Naive thymus-derived CD4-positive, alpha-beta T cell (primary cell): ENCODE measurements around the gene CSTF1. TPM values are rescaled to one million over a fixed set of nuclear protein-coding genes. Genes with fewer than 3 reads are reported as not detected.

ENCODE experiments used
- ATAC-seq: fragments of 150-1000 bp; cut with Tn5 transposase; 2 replicates; pipeline ENCODE4 v1.10.0; 2021; ENCODE audit warnings: mild to moderate bottlenecking, moderate library complexity
- CTCF ChIA-PET: fragments of 350-600 bp; sonication (Branson Sonifier 250); formaldehyde crosslinking; loops from one replicate; lab custom pipeline; 2021; ENCODE audit warnings: antibody characterized with exemption; lab: Charles Lee
- POLR2A ChIA-PET: fragments of 350-600 bp; sonication (Branson Sonifier 250); formaldehyde crosslinking; loops from one replicate; lab custom pipeline; 2021; ENCODE audit warnings: antibody characterized with exemption, inconsistent platforms; lab: Charles Lee
- DNase-seq, 9 donors: peaks; one replicate each; pipeline versions ENCODE4 v3.0.0 to v3.0.0-alpha.2; 2020 to 2022; ENCODE audit warnings: mixed read lengths in 1 of 9
- H3K27ac ChIP-seq: one replicate; pipeline ENCODE4 v1.7.0; 2013; ENCODE audit warnings: mild to moderate bottlenecking, low read depth, low read length, moderate library complexity
- H3K27me3 ChIP-seq, 2 donors: one replicate each; pipeline ENCODE4 v1.7.0; 2013; ENCODE audit warnings: low read length in 2 of 2, mild to moderate bottlenecking in 2 of 2, moderate library complexity in 2 of 2; ENCODE audit not compliant: control insufficient read depth in 2 of 2, insufficient read depth in 2 of 2
- H3K36me3 ChIP-seq, 3 experiments: 1 replicate in 2 of 3; 2 replicates in 1 of 3; pipeline ENCODE4 v1.7.0; 2013; ENCODE audit warnings: low read length in 3 of 3, mild to moderate bottlenecking in 3 of 3, moderate library complexity in 1 of 3; ENCODE audit not compliant: insufficient read depth in 3 of 3, control insufficient read depth in 2 of 3
- H3K4me1 ChIP-seq, 2 donors: one replicate each; pipeline ENCODE4 v1.7.0; 2013; ENCODE audit warnings: low read length in 2 of 2, mild to moderate bottlenecking in 2 of 2, moderate library complexity in 1 of 2; ENCODE audit not compliant: control insufficient read depth in 2 of 2, insufficient read depth in 2 of 2
- H3K4me3 ChIP-seq: 2 replicates; pipeline ENCODE4 v1.7.0; 2013; ENCODE audit warnings: mild to moderate bottlenecking, low read length
- H3K9me3 ChIP-seq, 3 experiments: 1 replicate in 2 of 3; 2 replicates in 1 of 3; pipeline ENCODE4 v1.7.0; 2013; ENCODE audit warnings: low read length in 3 of 3; ENCODE audit not compliant: control insufficient read depth in 2 of 3
- H3K27ac Mint-ChIP-seq, 9 donors: one replicate each; pipeline ENCODE4 v1.8.0; 2020 to 2022; ENCODE audit warnings: mixed read lengths in 9 of 9, mild to moderate bottlenecking in 8 of 9, moderate library complexity in 5 of 9, inconsistent platforms in 2 of 9
- H3K27me3 Mint-ChIP-seq, 5 donors: one replicate each; pipeline ENCODE4 v1.8.0; 2021 to 2022; ENCODE audit warnings: mixed read lengths in 5 of 5, mild to moderate bottlenecking in 1 of 5
- H3K36me3 Mint-ChIP-seq, 5 donors: one replicate each; pipeline ENCODE4 v1.8.0; 2020 to 2022; ENCODE audit warnings: mixed read lengths in 5 of 5, mild to moderate bottlenecking in 3 of 5, inconsistent platforms in 1 of 5
- H3K4me1 Mint-ChIP-seq, 7 donors: one replicate each; pipeline ENCODE4 v1.8.0; 2020 to 2022; ENCODE audit warnings: mixed read lengths in 7 of 7, mild to moderate bottlenecking in 3 of 7, inconsistent platforms in 1 of 7
- H3K4me3 Mint-ChIP-seq, 10 donors: one replicate each; pipeline ENCODE4 v1.8.0; 2020 to 2022; ENCODE audit warnings: mild to moderate bottlenecking in 10 of 10, mixed read lengths in 10 of 10, moderate library complexity in 6 of 10, inconsistent platforms in 2 of 10
- H3K9me3 Mint-ChIP-seq, 11 donors: one replicate each; pipeline ENCODE4 v1.8.0; 2020 to 2022; ENCODE audit warnings: mixed read lengths in 11 of 11, mild to moderate bottlenecking in 4 of 11, inconsistent platforms in 1 of 11, moderate library complexity in 1 of 11
- intact Hi-C, 2 donors: fragments of 100-400 bp; cut with micrococcal nuclease; formaldehyde crosslinking; loops; one replicate each; pipeline ENCODE4 v1.15.1; 2023
- polyA plus RNA-seq, 2 donors: library from polyadenylated mRNA; unstranded; fragments of 300-500 nt; fragmentation: Illumina TruSeq; gene quantifications; one replicate each; pipeline ENCODE4 v1.2.3, GENCODE V29; 2021
- total RNA-seq, 6 experiments: library from RNA in 5 of 6; stranded (reverse) in 5 of 6; gene quantifications; 1 replicate in 5 of 6; 2 replicates in 1 of 6; pipeline ENCODE4 v1.2.3 and lab custom pipeline; 2021 to 2026

CSTF1 gene
- total and polyA plus RNA-seq, 7 experiments from 2014 or later: 16.4 to 50.7 (median 35.9) TPM

DNA sequence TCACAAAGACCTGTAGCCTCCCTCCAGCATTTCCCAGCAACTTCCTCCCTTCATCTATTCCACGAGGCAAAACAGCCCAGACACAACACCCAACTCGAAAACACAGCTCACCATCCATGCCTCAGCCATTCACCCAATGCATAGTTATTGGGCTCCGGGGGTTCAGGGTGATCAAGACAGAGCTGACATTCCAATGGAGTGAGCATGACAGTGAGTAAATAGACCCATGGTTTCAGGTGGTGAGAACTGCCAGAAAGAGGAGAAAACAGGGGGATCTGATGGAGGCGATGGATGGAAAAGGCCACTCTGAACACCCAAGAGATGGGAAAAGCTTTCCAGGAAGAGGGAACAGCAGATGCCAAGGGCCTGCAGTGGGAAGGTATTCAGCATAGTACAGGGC lies 25.5 kb downstream of the CSTF1 start:
- Histone ChIP-seq H3K9me3 (no peaks in the 10 kb centered on the region), H3K27me3 (no peaks in the 10 kb centered on the region), H3K27ac (peak overlapping the region; percentile 78), H3K4me1 (peaks cover 53 to 87% of the 10 kb centered on the region in 2 donors), H3K4me3 (no peak overlapping the region), H3K36me3 (no peaks in the 10 kb centered on the region)
- ChIA-PET CTCF (interaction anchor here (1.4 to 3.2 kb wide), 2 partner anchors 8 to 11 kb away, joined by 4 to 10 read pairs; no protein-coding TSS in a partner anchor), POLR2A (interaction anchor here (0.9 to 2.9 kb wide), 7 partner anchors 9 to 58 kb away, joined by 3 to 22 read pairs (median 6); partner anchors contain the start of genes AURKA, CSTF1 and RTF2)
- ATAC-seq: no peak
- H3K36me3 Mint-ChIP-seq: peaks cover 0 to 32% (median 8%) of the 10 kb centered on the region in 5 donors
- intact Hi-C loops: loop anchor here in 1 of 2 donors (1.0 to 5.0 kb wide), 2 partner anchors 26 to 979 kb away; partner anchors contain the start of genes AURKA and CSTF1
- H3K27ac Mint-ChIP-seq: peak overlapping the region; percentile 85 to 98 (median 97)
- H3K27me3 Mint-ChIP-seq: no peaks in the 10 kb centered on the region
- DNase-seq: no peak
- peak overlapping the region; percentile 69 to 87 (median 82) for H3K4me3 Mint-ChIP-seq
- peaks cover 56 to 96% (median 87%) of the 10 kb centered on the region in 7 donors for H3K4me1 Mint-ChIP-seq
- H3K9me3 Mint-ChIP-seq: peaks cover 0 to 4% (median 0%) of the 10 kb centered on the region in 11 donors

GRCh38 chr20:56418385-56418861 lies 26.0 kb downstream of the CSTF1 start:
- Histone ChIP-seq H3K27me3 (no peaks in the 10 kb centered on the region), H3K9me3 (no peaks in the 10 kb centered on the region), H3K27ac (peak overlapping the region; percentile 78), H3K36me3 (no peaks in the 10 kb centered on the region), H3K4me3 (peak overlapping the region; percentile 1), H3K4me1 (peaks cover 52 to 90% of the 10 kb centered on the region in 2 donors)
- H3K36me3 Mint-ChIP-seq: peaks cover 0 to 29% (median 8%) of the 10 kb centered on the region in 5 donors
- intact Hi-C loops: loop anchor here in 1 of 2 donors (1.0 to 5.0 kb wide), 2 partner anchors 26 to 979 kb away; partner anchors contain the start of genes AURKA and CSTF1
- ChIA-PET POLR2A (interaction anchor here (0.7 to 2.9 kb wide), 11 partner anchors 9 to 980 kb away, joined by 3 to 22 read pairs (median 5); partner anchors contain the start of genes AURKA, CSTF1 and RTF2), CTCF (interaction anchor here (1.4 to 3.2 kb wide), 2 partner anchors 9 to 10 kb away, joined by 4 to 10 read pairs; no protein-coding TSS in a partner anchor)
- H3K4me1 Mint-ChIP-seq: peaks cover 55 to 95% (median 87%) of the 10 kb centered on the region in 7 donors
- H3K9me3 Mint-ChIP-seq: peaks cover 0 to 4% (median 0%) of the 10 kb centered on the region in 11 donors
- no peaks in the 10 kb centered on the region for H3K27me3 Mint-ChIP-seq
- H3K4me3 Mint-ChIP-seq: peak overlapping the region; percentile 69 to 87 (median 82)
- peak; percentile 63 for ATAC-seq
- H3K27ac Mint-ChIP-seq: peak overlapping the region; percentile 85 to 98 (median 97)
- peak in 7 of 9 donors; percentile 43 to 78 (median 49) for DNase-seq

GRCh38 chr20:56420028-56420427 lies 27.6 kb downstream of the CSTF1 start:
- peak overlapping the region in 8 of 9 donors; percentile 88 to 98 (median 96) for H3K27ac Mint-ChIP-seq
- no peak for ATAC-seq
- CTCF ChIA-PET: interaction anchor here (0.7 to 3.2 kb wide), 3 partner anchors 9 to 25 kb away, joined by 3 to 10 read pairs (median 3); no protein-coding TSS in a partner anchor

GRCh38 chr20:56420940-56421688 lies 28.7 kb downstream of the CSTF1 start:
- H3K36me3 Mint-ChIP-seq: peaks cover 0 to 20% (median 8%) of the 10 kb centered on the region in 5 donors
- H3K27ac ChIP-seq: peak overlapping the region; percentile 78

More at GRCh38 chr20:56420028-56420427, 27.6 kb downstream of the CSTF1 start:
- intact Hi-C loops: no loop called here
- Histone ChIP-seq H3K36me3 (no peaks in the 10 kb centered on the region), H3K9me3 (no peaks in the 10 kb centered on the region), H3K4me1 (peaks cover 36 to 77% of the 10 kb centered on the region in 2 donors), H3K4me3 (no peak overlapping the region), H3K27ac (peak overlapping the region; percentile 78), H3K27me3 (no peaks in the 10 kb centered on the region)
- peaks cover 0 to 21% (median 5%) of the 10 kb centered on the region in 5 donors for H3K36me3 Mint-ChIP-seq
- H3K4me1 Mint-ChIP-seq: peaks cover 48 to 84% (median 72%) of the 10 kb centered on the region in 7 donors
- H3K27me3 Mint-ChIP-seq: no peaks in the 10 kb centered on the region
- no peaks in the 10 kb centered on the region for H3K9me3 Mint-ChIP-seq
- POLR2A ChIA-PET: interaction anchor here (1.0 to 8.4 kb wide), 4 partner anchors 7 to 27 kb away, joined by 7 to 67 read pairs (median 15); partner anchors contain the start of genes AURKA, CASS4 and CSTF1
- no peak for DNase-seq
- peak overlapping the region in 3 of 10 donors; percentile 67 to 78 (median 72) for H3K4me3 Mint-ChIP-seq

DNA sequence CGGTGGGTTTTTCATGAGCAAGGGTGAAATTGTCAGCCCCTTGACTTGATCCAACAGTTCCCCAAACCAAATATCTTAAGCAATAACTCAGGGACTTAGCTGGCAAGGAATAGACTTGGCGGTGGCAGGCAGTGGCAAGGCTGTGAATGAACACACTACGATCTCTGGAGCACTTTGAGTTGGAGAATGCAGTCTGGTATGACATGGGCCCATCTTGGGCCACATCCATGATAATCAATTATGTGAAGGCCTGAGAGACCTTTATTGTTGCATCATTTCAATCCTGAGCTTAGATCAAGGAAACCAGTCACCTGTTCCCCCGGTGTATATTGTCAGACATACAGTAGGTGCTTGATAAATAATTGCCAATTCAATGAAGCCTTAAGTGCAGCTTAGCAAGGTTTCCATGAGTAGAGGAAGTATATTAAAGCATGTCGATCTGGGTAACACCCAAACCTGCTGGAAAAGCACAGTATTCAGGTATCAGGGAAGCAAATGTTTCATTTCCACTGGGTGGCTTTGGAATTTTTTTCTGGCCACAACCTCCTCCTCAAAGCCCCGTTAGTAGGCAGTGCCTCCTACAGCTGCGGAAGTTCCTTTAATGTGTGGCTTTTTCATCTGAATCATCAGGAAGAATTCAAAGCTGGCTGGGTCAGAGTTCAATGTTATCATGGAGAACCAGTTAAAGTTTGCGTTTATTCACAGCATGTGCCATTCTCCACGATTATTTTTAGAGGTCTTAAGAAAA lies 29.8 kb downstream of the CSTF1 start:
- POLR2A ChIA-PET: interaction anchor here (0.8 to 8.4 kb wide), 7 partner anchors 9 to 46 kb away, joined by 3 to 67 read pairs (median 5); partner anchors contain the start of genes CASS4 and RTF2
- Mint-ChIP-seq H3K4me3 (peak overlapping the region; percentile 11 to 78 (median 58)), H3K27ac (peak overlapping the region; percentile 50 to 98 (median 92)), H3K27me3 (no peaks in the 10 kb centered on the region), H3K4me1 (peaks cover 41 to 84% (median 64%) of the 10 kb centered on the region in 7 donors), H3K36me3 (peaks cover 0 to 17% (median 9%) of the 10 kb centered on the region in 5 donors), H3K9me3 (no peaks in the 10 kb centered on the region)
- no peak for DNase-seq
- H3K4me3 ChIP-seq: no peak overlapping the region
- intact Hi-C loops: loop anchor here (1.0 to 2.0 kb wide), 2 partner anchors 10 to 19 kb away; partner anchors contain the start of gene CASS4 (in 1 of the 2)
- no peaks in the 10 kb centered on the region for H3K27me3 ChIP-seq
- H3K9me3 ChIP-seq: no peaks in the 10 kb centered on the region
- H3K4me1 ChIP-seq: peaks cover 33 to 58% of the 10 kb centered on the region in 2 donors
- CTCF ChIA-PET: interaction anchor here (1.1 to 2.6 kb wide), 2 partner anchors 9 to 28 kb away, joined by 3 to 11 read pairs; partner anchors contain the start of gene CASS4
- ATAC-seq: no peak
- H3K27ac ChIP-seq: peak overlapping the region; percentile 36
- no peaks in the 10 kb centered on the region for H3K36me3 ChIP-seq

More at GRCh38 chr20:56420940-56421688, 28.7 kb downstream of the CSTF1 start:
- peak in 1 of 9 donors; percentile 20 for DNase-seq
- Mint-ChIP-seq H3K27ac (peak overlapping the region; percentile 50 to 98 (median 96)), H3K9me3 (no peaks in the 10 kb centered on the region), H3K27me3 (no peaks in the 10 kb centered on the region), H3K4me3 (peak overlapping the region; percentile 44 to 78 (median 68)), H3K4me1 (peaks cover 48 to 85% (median 71%) of the 10 kb centered on the region in 7 donors)
- ATAC-seq: no peak
- ChIA-PET CTCF (interaction anchor here (1.1 to 2.6 kb wide), 2 partner anchors 8 to 16 kb away, joined by 3 to 11 read pairs; partner anchors contain the start of gene CASS4), POLR2A (interaction anchor here (0.6 to 8.4 kb wide), 8 partner anchors 8 to 47 kb away, joined by 3 to 67 read pairs (median 4); partner anchors contain the start of genes AURKA, CASS4 and RTF2)
- no peaks in the 10 kb centered on the region for H3K27me3 ChIP-seq
- no peaks in the 10 kb centered on the region for H3K36me3 ChIP-seq
- intact Hi-C loops: loop anchor here in 1 of 2 donors (1.0 kb wide), 1 partner anchor 8 kb away; no protein-coding TSS in a partner anchor
- no peaks in the 10 kb centered on the region for H3K9me3 ChIP-seq
- peaks cover 33 to 66% of the 10 kb centered on the region in 2 donors for H3K4me1 ChIP-seq
- H3K4me3 ChIP-seq: no peak overlapping the region
